HCT116 (cell line): Measurements from ENCODE around the gene KCNN4. TPM values are rescaled to one million over a fixed set of nuclear protein-coding genes. Genes with fewer than 3 reads are reported as not detected.
A peak's percentile ranks its signal among the peaks of the same experiment; 100 is the strongest.

ENCODE experiments used
- ATAC-seq: fragments of 200-7000 bp; cut with Tn5 transposase; 2 replicates; pipeline ENCODE4 v1.9.1; 2020; ENCODE audit warnings: mild to moderate bottlenecking, moderate library complexity
- BruUV-seq: library from RNA; stranded (reverse); fragments of 400-500 nt; replicated peaks from 2 replicates; lab custom pipeline; 2021; lab: Mats Ljungman, UMichigan
- CTCF ChIA-PET: fragments of 300-600 bp; sonication (Branson Sonifier 250); formaldehyde crosslinking; loops from one replicate; lab custom pipeline; 2021; ENCODE audit warnings: antibody characterized with exemption; lab: Charles Lee
- POLR2A ChIA-PET: fragments of 300-600, 350-600 bp; sonication (Branson Sonifier 250); formaldehyde crosslinking; loops from one replicate; lab custom pipeline; 2021; ENCODE audit warnings: antibody characterized with exemption; lab: Charles Lee
- RAD21 ChIA-PET, 2 experiments: fragments of 300-600 bp; sonication (Branson Sonifier 250); formaldehyde crosslinking; loops; one replicate each; lab custom pipeline; 2023; ENCODE audit warnings: low total read pairs in 2 of 2; ENCODE audit not compliant: uncharacterized antibody in 2 of 2, unreplicated experiment in 2 of 2, low non-redundant PET in 1 of 2; lab: Charles Lee
- DNase-seq: peaks from one replicate; pipeline ENCODE4 v3.0.0-alpha.2; 2010; ENCODE audit warnings: low read depth, low spot score
- H2AFZ ChIP-seq: fragments of 200-600 bp; shearing (Covaris generic), sonication (generic); 2 replicates; pipeline ENCODE4 v1.6.1; 2017; ENCODE audit warnings: low read depth, mixed run types, mixed read lengths, antibody characterized with exemption, low read length; ENCODE audit not compliant: poor library complexity, severe bottlenecking
- H3K27ac ChIP-seq: 2 replicates; pipeline ENCODE4 v1.5.1; 2012; ENCODE audit warnings: low read depth, low read length
- H3K27me3 ChIP-seq: fragments of 200-600 bp; sonication (generic); 2 replicates; pipeline ENCODE4 v1.6.1; 2016; ENCODE audit warnings: mixed run types, low read length, mixed read lengths; ENCODE audit not compliant: insufficient read depth
- H3K36me3 ChIP-seq, 2 experiments: fragments of 200-500 bp in 1 of 2; fragments of 200-600 bp in 1 of 2; sonication (Bioruptor generic) in 1 of 2; sonication (generic) in 1 of 2; 2 replicates each; pipeline versions ENCODE4 v1.5.1 to v1.6.1; 2014 to 2016; ENCODE audit warnings: low read length in 2 of 2, inconsistent platforms in 1 of 2, mixed read lengths in 1 of 2, mixed run types in 1 of 2; ENCODE audit not compliant: insufficient read depth in 2 of 2, control insufficient read depth in 1 of 2
- H3K4me1 ChIP-seq, 2 experiments: fragments of 200-600 bp in 1 of 2; sonication (generic) in 1 of 2; 2 replicates each; pipeline versions ENCODE4 v1.5.1 to v1.6.1; 2012 to 2017; ENCODE audit warnings: low read length in 2 of 2, inconsistent platforms in 1 of 2, mild to moderate bottlenecking in 1 of 2, mixed read lengths in 1 of 2, mixed run types in 1 of 2, moderate library complexity in 1 of 2; ENCODE audit not compliant: insufficient read depth in 2 of 2, control insufficient read depth in 1 of 2
- H3K4me2 ChIP-seq: fragments of 200-600 bp; sonication (generic); 2 replicates; pipeline ENCODE4 v1.6.1; 2017; ENCODE audit warnings: mixed run types, low read length, mixed read lengths
- H3K4me3 ChIP-seq, 2 experiments: fragments of 200-600 bp in 1 of 2; sonication (generic) in 1 of 2; replicated peaks in 1 of 2; 2 replicates each; pipeline ENCODE4 v1.5.1; 2011 to 2016; ENCODE audit warnings: low read length in 2 of 2, control low read depth in 1 of 2, low read depth in 1 of 2, mild to moderate bottlenecking in 1 of 2, mixed read lengths in 1 of 2, mixed run types in 1 of 2
- H3K79me2 ChIP-seq: fragments of 200-600 bp; sonication (generic); 2 replicates; pipeline ENCODE4 v1.6.1; 2017; ENCODE audit warnings: mild to moderate bottlenecking, mixed run types, low read length, moderate library complexity, mixed read lengths; ENCODE audit not compliant: insufficient read depth
- H3K9ac ChIP-seq: fragments of 200-600 bp; sonication (generic); 2 replicates; pipeline ENCODE4 v1.6.1; 2016; ENCODE audit warnings: low read length, mixed read lengths
- H3K9me2 ChIP-seq: fragments of 200-600 bp; sonication (generic), shearing (Covaris generic); 2 replicates; pipeline ENCODE4 v1.6.1; 2017; ENCODE audit warnings: mixed run types, mild to moderate bottlenecking, moderate library complexity; ENCODE audit not compliant: insufficient read depth
- H3K9me3 ChIP-seq, 2 experiments: fragments of 200-500 bp in 1 of 2; fragments of 200-600 bp in 1 of 2; sonication (Bioruptor generic) in 1 of 2; sonication (generic) in 1 of 2; 2 replicates each; pipeline ENCODE4 v1.6.1; 2014 to 2017; ENCODE audit warnings: low read length in 2 of 2, mixed read lengths in 2 of 2, inconsistent platforms in 1 of 2, low read depth in 1 of 2, mild to moderate bottlenecking in 1 of 2, mixed run types in 1 of 2, moderate library complexity in 1 of 2; ENCODE audit not compliant: control insufficient read depth in 1 of 2, insufficient read depth in 1 of 2
- H4K20me1 ChIP-seq: fragments of 200-600 bp; sonication (generic), shearing (Covaris generic); 2 replicates; pipeline ENCODE4 v1.6.1; 2017; ENCODE audit warnings: mixed run types, mild to moderate bottlenecking, moderate library complexity; ENCODE audit not compliant: insufficient read depth
- CBX3 ChIP-seq: IDR thresholded peaks from 2 replicates; pipeline ENCODE4 v1.6.1; 2012; ENCODE audit warnings: low read depth
- EZH2 ChIP-seq: fragments of 200-600 bp; sonication (generic); IDR thresholded peaks from 2 replicates; pipeline ENCODE4 v1.6.1; 2017; ENCODE audit warnings: antibody characterized with exemption, mixed run types
- EZH2phosphoT487 ChIP-seq: fragments of 200-600 bp; IDR thresholded peaks from 2 replicates; pipeline ENCODE4 v1.6.1; 2018; ENCODE audit warnings: antibody characterized with exemption, borderline replicate concordance
- FOSL1 ChIP-seq: IDR thresholded peaks from 2 replicates; pipeline ENCODE4 v1.6.1; 2012; ENCODE audit warnings: low read depth
- JUND ChIP-seq: IDR thresholded peaks from 2 replicates; pipeline ENCODE4 v1.6.1; 2012
- POLR2A ChIP-seq: IDR thresholded peaks from 2 replicates; pipeline ENCODE4 v1.7.0; 2011; ENCODE audit warnings: borderline replicate concordance; ENCODE audit not compliant: insufficient read depth, insufficient read length; ENCODE audit errors: extremely low read depth
- POLR2AphosphoS5 ChIP-seq: IDR thresholded peaks from 2 replicates; pipeline ENCODE4 v1.6.1; 2011; ENCODE audit warnings: mild to moderate bottlenecking, low read depth, low read length, moderate library complexity
- RAD21 ChIP-seq: IDR thresholded peaks from 2 replicates; pipeline ENCODE4 v1.6.1; 2012; ENCODE audit warnings: low read depth, mild to moderate bottlenecking
- SIN3A ChIP-seq: IDR thresholded peaks from 2 replicates; pipeline ENCODE4 v1.6.1; 2012; ENCODE audit warnings: low read depth
- TCF7L2 ChIP-seq: IDR thresholded peaks from 2 replicates; pipeline ENCODE4 v1.7.0; 2011; ENCODE audit warnings: borderline replicate concordance, inconsistent platforms; ENCODE audit not compliant: insufficient read depth, insufficient read length; ENCODE audit errors: extremely low read depth
- YY1 ChIP-seq: IDR thresholded peaks from 2 replicates; pipeline ENCODE4 v1.6.1; 2011; ENCODE audit warnings: low read length, low read depth, moderate library complexity, mild to moderate bottlenecking; ENCODE audit not compliant: insufficient replicate concordance; ENCODE audit errors: extremely low read depth
- ZNF274 ChIP-seq: fragments of 200-500 bp; sonication (Bioruptor generic); IDR thresholded peaks from 2 replicates; pipeline ENCODE4 v1.6.1; 2014; ENCODE audit warnings: mild to moderate bottlenecking, low read depth, low read length, inconsistent platforms
- intact Hi-C: fragments of 100-400 bp; cut with micrococcal nuclease; formaldehyde crosslinking; loops from 2 replicates; pipeline ENCODE4 v1.10.0; 2022
- total RNA-seq: library from RNA; stranded (reverse); gene quantifications from one replicate; pipeline ENCODE4 v1.2.1, GENCODE V29; 2021; ENCODE audit not compliant: unreplicated experiment
- TF ChIP-seq, protein P1 (sequence below): IDR thresholded peaks from 2 replicates; pipeline ENCODE4 v1.6.1; 2012; ENCODE audit warnings: low read depth
- TF ChIP-seq, protein P2 (sequence below): IDR thresholded peaks from 2 replicates; pipeline ENCODE4 v1.6.1; 2012
- TF ChIP-seq, protein P3 (sequence below), 3 experiments: fragments of 200-600 bp in 1 of 3; sonication (generic) in 1 of 3; IDR thresholded peaks in 2 of 3; conservative IDR thresholded peaks in 1 of 3; 2 replicates each; pipeline ENCODE4 v1.5.1; 2012 to 2017; ENCODE audit warnings: low read depth in 2 of 3, low read length in 2 of 3, antibody characterized with exemption in 1 of 3, borderline replicate concordance in 1 of 3, control low read depth in 1 of 3, mild to moderate bottlenecking in 1 of 3, mixed read lengths in 1 of 3, mixed run types in 1 of 3, moderate library complexity in 1 of 3; ENCODE audit not compliant: insufficient read depth in 1 of 3

The KCNN4 gene
- total RNA-seq, 1 experiment from 2014 or later, result 72.9 TPM

DNA sequence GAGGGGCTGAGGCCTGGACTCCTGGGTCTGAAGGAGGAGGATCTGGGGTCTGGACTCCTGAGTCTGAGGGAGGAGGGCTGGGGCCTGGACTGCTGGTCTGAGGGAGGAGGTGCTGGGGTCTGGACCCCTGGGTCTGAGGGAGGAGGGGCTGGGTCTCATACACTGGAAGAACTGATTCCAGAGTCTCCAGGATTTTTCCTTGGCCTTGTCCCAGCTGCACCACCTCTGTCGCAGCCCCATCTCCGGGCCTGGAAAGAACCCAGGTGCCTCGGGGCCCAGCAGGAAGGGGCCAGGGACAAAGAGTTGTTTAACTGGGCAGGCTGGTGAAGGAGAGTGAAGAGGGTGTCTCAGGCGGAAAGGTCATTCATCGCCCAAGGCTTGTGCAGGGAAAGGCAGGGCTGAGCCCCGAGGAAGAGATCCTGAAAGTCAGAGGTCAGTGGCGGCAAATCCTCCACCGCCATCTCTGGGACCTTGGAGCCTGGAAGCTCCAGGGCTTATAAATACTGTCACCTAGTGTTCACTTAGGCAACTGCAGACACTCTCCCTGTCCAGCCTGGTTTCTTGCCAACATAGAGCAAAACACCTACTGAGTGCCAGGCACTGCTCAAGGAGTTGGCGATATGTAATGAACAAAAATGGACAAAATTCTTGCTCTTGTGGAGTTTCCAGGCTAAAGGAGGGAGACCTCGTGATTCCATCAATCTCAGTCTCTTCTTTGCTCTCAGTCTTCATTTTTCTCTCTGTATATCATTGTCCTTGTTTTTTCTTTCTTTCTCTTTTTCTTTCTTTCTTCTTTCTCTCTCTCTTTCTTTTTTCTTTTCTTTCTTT, 4.4 kb upstream of the KCNN4 start (continued):
- no peak for TF ChIP-seq TCF7L2
- 0 out of 2 replicates have a peak, but pooled peaks have one; percentile 15 for TF ChIP-seq POLR2AphosphoS5
- no peak for TF ChIP-seq SIN3A
- no peak for TF ChIP-seq POLR2A
- TF ChIP-seq FOSL1, result no peak

DNA sequence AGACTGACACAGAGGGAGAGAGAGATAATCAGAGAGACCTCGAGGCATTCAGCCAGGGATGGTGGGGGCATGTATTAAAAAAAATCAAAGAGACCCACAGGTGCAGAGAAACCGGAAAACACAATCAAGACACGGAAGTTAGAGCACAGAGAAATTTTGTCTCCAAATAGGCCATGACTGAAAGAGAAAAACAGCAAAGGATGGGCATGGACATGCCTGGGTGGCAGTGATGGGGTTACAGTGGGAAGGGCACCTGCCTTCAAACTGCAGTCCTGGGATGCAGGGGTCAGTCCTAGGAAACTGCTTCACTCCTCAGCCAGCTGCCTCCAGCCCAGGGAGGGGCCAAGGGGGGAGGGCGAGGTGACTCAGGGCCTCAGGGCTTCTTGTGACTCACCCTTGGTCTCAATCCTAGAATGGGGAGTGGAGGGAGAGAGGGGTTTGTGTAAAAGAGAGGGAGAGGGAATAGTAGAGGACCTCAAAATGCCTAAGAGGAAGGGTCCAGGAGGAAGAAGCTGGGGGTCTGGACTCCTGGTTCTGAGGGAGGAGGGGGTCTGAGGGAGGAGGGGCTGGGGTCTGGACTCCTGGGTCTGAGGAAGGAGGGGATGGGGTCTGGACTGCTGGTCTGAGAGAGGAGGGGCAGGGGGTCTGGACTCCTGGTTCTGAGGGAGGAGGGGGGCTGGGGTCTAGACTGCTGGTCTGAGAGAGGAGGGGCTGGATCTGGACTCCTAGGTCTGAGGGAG, 3.6 kb upstream of the KCNN4 start:
- H3K4me1 ChIP-seq, result peaks cover 51 to 65% of the 10 kb centered on the region in 2 experiments
- H3K27me3 ChIP-seq, result no peaks in the 10 kb centered on the region
- H3K9me3 ChIP-seq, result no peaks in the 10 kb centered on the region
- no peak overlapping the region for H2AFZ ChIP-seq
- H3K27ac ChIP-seq, result peak overlapping the region; percentile 94
- RAD21 ChIA-PET, result interaction anchor here (0.6 to 1.8 kb wide), 7 partner anchors 9 to 109 kb away, joined by 3 to 9 read pairs (median 5); no protein-coding TSS in a partner anchor
- ATAC-seq (peak; percentile 69), DNase-seq (peak; percentile 77)
- no TSS peak for BruUV-seq
- H3K36me3 ChIP-seq, result no peaks in the 10 kb centered on the region
- peak overlapping the region; percentile 18 to 47 for H3K4me3 ChIP-seq
- peak overlapping the region; percentile 88 for H3K4me2 ChIP-seq
- no peaks in the 10 kb centered on the region for H3K9me2 ChIP-seq
- peak overlapping the region; percentile 88 for H3K9ac ChIP-seq
- POLR2A ChIA-PET, result interaction anchor here (1.2 to 1.5 kb wide), 2 partner anchors 20 to 27 kb away, joined by 4 to 5 read pairs; no protein-coding TSS in a partner anchor
- intact Hi-C loops, result loop anchor here (2.0 to 10.0 kb wide), 2 partner anchors 26 to 110 kb away; partner anchors contain the start of gene PLAUR
- H3K79me2 ChIP-seq, result peaks cover 32% of the 10 kb centered on the region
- no peaks in the 10 kb centered on the region for H4K20me1 ChIP-seq
- CTCF ChIA-PET, result interaction anchor here (0.6 to 1.9 kb wide), 11 partner anchors 11 to 116 kb away, joined by 3 to 34 read pairs (median 5); no protein-coding TSS in a partner anchor
- TF ChIP-seq, protein P1, sequence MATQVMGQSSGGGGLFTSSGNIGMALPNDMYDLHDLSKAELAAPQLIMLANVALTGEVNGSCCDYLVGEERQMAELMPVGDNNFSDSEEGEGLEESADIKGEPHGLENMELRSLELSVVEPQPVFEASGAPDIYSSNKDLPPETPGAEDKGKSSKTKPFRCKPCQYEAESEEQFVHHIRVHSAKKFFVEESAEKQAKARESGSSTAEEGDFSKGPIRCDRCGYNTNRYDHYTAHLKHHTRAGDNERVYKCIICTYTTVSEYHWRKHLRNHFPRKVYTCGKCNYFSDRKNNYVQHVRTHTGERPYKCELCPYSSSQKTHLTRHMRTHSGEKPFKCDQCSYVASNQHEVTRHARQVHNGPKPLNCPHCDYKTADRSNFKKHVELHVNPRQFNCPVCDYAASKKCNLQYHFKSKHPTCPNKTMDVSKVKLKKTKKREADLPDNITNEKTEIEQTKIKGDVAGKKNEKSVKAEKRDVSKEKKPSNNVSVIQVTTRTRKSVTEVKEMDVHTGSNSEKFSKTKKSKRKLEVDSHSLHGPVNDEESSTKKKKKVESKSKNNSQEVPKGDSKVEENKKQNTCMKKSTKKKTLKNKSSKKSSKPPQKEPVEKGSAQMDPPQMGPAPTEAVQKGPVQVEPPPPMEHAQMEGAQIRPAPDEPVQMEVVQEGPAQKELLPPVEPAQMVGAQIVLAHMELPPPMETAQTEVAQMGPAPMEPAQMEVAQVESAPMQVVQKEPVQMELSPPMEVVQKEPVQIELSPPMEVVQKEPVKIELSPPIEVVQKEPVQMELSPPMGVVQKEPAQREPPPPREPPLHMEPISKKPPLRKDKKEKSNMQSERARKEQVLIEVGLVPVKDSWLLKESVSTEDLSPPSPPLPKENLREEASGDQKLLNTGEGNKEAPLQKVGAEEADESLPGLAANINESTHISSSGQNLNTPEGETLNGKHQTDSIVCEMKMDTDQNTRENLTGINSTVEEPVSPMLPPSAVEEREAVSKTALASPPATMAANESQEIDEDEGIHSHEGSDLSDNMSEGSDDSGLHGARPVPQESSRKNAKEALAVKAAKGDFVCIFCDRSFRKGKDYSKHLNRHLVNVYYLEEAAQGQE, result no peak
- TF ChIP-seq, protein P2, sequence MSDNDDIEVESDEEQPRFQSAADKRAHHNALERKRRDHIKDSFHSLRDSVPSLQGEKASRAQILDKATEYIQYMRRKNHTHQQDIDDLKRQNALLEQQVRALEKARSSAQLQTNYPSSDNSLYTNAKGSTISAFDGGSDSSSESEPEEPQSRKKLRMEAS, result peak; percentile 45; the same call in 1 of the 2 replicates
- TF ChIP-seq TCF7L2 (peak; percentile 53), ZNF274 (no peak), SIN3A (no peak), RAD21 (no peak), EZH2 (no peak), EZH2phosphoT487 (no peak), POLR2AphosphoS5 (peak; percentile 55; the same call in 1 of the 2 replicates), JUND (peak; percentile 92), YY1 (peak; percentile 57), CBX3 (peak; percentile 69; the same call in 1 of the 2 replicates), POLR2A (no peak)
- TF ChIP-seq, protein P3, sequence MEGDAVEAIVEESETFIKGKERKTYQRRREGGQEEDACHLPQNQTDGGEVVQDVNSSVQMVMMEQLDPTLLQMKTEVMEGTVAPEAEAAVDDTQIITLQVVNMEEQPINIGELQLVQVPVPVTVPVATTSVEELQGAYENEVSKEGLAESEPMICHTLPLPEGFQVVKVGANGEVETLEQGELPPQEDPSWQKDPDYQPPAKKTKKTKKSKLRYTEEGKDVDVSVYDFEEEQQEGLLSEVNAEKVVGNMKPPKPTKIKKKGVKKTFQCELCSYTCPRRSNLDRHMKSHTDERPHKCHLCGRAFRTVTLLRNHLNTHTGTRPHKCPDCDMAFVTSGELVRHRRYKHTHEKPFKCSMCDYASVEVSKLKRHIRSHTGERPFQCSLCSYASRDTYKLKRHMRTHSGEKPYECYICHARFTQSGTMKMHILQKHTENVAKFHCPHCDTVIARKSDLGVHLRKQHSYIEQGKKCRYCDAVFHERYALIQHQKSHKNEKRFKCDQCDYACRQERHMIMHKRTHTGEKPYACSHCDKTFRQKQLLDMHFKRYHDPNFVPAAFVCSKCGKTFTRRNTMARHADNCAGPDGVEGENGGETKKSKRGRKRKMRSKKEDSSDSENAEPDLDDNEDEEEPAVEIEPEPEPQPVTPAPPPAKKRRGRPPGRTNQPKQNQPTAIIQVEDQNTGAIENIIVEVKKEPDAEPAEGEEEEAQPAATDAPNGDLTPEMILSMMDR (IDR thresholded peaks at IDR 0.05 in 2 of 3, conservative IDR thresholded peaks at IDR 0.05 in 1 of 3; ENCODE audit: borderline replicate concordance in 1 of 3, insufficient read depth in 1 of 3, low read depth in 2 of 3, low read length in 2 of 3), result no peak
